GM19099 (cell line): ENCODE data around the gene PDZD8.

Experiments used
- POLR2A ChIP-seq: IDR thresholded peaks from 3 replicates; pipeline ENCODE4 v1.6.1; 2011; ENCODE audit warnings: low read depth; ENCODE audit not compliant: insufficient read length; ENCODE audit errors: extremely low read depth

PDZD8 gene

GRCh38 chr10:117299435-117299834 lies 75.8 kb downstream of the PDZD8 start:
- TF ChIP-seq POLR2A, result no peak

DNA sequence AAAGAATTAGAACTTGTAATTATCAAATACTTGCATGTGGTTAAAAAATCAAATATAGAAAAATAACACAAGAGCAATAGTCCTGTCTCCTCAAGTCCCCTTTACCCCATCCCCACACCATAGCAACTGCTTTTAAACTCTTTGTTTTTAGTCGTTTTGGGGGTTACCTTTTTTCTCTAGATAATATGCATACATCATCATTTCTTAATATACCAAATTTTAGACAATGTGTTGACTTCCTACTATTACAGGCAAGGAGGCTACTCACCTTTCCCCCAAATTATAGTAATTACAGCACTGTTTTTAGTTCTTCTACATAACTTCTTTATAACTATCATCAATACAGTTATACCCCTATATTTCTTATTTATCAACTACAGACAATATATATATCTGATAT lies 77.0 kb downstream of the PDZD8 start:
- no peak for TF ChIP-seq POLR2A

GRCh38 chr10:117294735-117295134 lies 80.5 kb downstream of the PDZD8 start:
- TF ChIP-seq POLR2A, result no peak

DNA sequence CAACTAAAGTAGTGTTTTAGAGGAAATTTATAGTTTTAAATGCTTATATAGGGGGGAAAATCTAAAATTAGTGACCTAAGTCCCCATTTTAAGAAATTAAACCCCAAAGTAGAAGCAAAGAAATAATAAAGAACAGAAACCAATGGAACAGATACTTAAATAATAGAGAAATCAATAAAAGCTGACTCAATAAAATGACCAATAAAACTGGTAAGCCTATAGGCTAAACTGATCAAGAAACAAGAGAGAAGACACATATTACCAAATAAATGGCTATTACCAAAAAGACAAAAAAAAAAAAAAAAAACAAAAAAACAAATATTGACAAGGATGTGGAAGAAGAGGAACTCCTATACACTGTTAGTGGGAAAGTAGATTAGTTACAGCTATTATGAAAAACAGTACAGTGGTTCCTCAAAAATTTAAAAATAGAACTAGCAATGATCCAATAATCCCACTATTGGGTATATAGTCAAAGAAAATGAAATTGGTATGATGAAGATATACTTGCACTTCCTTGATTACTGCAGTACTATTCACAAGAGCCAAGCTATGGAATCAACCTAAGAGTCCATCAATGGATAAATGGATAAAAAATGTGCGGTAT lies 81.1 kb downstream of the PDZD8 start:
- TF ChIP-seq POLR2A, result no peak

DNA sequence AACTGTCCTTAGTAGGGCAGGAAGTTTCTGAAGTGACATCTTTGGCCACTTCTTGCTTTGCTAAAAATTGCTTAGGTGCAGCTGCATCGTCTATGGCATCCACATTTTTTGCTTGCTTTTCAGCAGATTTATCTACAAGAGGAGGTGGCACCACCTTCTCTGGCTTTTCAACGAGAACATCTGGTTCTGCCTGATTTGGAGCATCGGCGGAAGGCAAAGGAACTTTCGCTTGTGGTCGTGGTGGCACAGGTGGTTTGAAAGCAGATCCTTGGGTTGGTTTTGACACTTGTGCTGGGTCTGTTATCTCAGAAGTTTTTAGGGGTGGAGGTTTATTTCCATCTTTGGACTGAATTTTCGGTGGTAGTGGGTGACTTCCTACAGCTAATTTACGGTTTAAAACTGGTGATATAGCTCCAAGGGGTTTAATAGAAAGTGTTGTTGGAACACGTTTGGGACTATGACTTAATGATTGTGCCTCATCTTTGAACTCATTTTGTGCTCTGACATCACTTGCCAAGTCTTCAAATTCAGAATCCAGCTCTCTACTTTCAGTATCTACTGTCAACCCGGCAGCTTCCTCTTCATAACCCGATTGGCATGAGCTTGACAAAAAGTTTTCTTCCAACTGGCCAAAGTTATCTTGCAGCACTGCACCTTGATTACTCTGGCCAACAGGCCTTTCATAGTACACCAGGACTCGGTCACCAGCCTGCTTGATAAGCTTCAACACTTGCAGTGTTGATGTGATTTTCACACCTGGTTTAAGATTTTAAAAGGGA lies 90.3 kb downstream of the PDZD8 start:
- TF ChIP-seq POLR2A, result no peak

DNA sequence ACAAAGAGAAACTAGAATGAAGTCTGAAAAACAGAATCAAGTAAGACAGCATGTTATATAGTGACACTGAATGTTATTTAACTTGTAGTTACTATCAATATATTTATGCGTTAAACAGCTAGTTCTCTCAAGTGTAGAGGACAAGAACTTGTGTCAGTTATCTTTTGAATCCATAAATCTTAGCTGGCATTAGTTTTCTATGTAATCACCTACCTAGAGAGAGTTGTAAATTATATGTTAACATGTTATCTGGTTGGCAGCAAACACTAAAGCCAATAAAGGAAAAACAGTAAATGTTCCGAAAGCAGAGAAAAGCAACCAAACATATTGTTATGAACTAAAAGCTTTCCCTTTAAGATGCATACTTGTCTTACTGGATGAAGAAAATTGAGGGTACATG lies 97.6 kb downstream of the PDZD8 start:
- no peak for TF ChIP-seq POLR2A

GRCh38 chr10:117275121-117275520 lies 100.1 kb downstream of the PDZD8 start:
- no peak for TF ChIP-seq POLR2A

GRCh38 chr10:117274509-117274908 lies 100.7 kb downstream of the PDZD8 start:
- no peak for TF ChIP-seq POLR2A

DNA sequence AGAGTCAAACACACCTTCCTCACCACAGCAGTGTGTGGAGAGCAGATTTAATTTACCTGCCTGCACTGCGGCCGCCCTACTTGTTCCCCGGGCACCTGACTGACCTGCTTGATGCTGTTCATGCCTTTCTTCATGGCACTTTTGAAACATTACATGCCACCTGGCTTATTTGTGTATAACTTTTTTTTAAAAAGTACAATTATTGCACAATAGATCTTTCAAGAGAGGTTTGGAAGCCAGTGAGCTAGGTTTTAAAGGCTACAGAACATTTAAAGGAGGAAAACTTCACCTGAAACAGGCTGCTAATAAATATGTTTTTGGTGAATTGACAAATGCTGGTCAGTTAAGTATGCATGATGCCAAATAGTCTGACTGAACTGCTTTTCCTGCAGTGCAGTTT lies 101.3 kb downstream of the PDZD8 start:
- TF ChIP-seq POLR2A, result no peak

DNA sequence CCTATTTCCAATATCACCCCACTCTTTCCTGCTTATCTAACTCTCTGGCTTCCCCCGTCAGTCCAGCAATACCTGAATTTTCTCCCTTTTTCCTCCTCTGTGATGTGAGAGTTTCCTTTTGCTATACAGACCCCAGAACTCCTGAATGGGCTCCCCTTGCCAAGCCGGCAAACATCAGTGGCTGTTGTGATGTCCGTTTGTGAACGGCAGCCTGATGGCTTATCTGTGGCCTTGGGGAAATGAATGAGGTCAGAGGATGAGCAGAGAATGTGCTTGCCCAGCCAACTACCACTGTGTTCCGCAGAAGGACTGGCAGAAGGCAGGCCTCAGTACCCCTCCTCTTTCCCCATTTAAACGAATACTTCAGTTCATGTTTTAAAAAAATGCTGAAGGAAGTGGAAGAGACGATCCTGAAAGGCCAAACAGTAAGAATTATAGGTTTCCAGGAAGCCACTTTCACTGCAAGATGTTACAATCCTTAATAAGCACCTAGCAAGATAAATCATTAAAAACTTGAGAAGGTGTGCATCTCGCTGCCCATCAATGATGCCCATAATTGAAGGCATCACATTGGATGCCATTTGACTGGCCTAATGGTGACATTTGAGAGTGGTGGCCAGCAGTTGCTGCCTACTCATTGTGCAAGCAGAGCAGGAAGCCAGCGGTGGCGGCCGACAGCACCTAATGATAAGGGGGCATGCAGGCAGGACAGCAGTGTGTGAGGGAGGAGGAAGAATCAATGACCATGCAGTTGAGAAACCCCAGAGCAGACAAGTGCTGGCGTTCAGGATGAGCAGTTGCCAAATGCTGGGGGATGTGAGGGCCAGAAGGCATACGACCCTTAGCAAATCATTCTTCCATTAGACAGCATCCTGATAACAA lies 102.8 kb downstream of the PDZD8 start:
- TF ChIP-seq POLR2A, result no peak

DNA sequence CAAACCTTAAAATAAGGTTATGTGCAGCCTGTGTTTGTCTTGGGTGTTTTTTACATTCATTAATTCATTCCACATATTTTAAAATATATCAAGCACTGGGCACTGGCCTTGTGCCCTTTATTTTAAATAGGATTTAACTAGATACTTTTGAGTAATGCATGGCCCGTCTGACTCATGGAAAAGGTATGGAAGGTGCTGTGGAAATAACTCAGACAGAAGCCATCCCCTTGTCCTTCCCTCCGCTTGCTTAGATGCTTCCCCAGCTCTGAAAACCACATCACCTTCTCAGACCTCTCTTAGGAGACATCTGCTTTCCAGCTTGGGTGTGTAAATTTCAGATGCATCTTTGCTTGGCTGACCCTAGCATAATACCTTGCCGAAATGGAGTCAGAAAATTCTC lies 103.8 kb downstream of the PDZD8 start:
- TF ChIP-seq POLR2A, result no peak

DNA sequence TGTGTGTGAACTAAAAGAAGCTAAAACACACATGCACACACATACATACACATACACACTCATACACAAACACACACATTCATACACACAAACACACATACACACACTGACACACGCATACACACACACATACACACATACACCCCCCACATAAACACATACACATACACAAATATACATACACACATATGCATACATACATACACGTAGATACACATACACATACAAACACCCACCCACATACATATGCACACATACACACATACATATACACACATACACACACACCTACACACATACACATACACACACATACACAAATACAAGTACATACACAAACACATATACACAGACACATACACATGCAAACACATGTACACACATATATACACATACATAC lies 106.3 kb downstream of the PDZD8 start:
- no peak for TF ChIP-seq POLR2A

DNA sequence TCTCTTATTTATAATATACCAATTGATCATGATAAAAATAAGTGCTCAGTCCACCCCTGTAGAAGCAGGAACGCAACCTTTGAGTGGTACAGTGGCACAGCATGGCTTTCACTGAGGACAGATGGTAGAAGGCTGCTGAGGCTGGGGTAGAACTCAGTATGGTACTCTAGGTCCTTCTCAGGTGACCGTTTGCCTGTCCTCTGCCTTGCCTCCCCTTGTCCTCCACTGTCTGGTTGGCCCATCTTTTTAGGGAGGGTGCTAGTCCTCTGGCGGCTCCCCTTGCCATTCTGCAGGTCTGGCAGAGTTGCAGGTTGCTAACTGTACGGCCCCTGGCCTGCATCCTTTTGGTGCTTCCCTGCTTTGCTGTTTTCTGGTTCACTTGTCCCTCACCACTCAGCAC lies 107.0 kb downstream of the PDZD8 start:
- TF ChIP-seq POLR2A, result no peak

DNA sequence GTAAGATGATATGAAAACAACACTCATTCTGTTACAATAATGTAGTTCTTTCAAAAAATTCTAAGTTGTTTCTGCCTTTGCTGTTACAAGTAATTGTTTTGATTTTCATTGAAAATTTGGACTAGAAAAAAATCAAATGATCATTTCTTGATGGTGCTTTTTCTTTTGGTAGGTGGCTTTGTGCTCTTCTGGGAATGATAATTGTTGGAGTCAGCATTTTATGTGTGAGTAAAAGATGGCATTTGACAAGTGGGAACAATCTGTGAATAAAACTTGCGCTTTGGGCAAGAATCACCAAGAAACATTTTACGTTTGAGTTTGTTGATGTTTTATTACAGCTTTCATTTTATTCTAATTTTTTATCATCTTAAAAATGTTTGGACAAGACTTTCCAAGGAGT lies 108.4 kb downstream of the PDZD8 start:
- TF ChIP-seq POLR2A, result no peak

DNA sequence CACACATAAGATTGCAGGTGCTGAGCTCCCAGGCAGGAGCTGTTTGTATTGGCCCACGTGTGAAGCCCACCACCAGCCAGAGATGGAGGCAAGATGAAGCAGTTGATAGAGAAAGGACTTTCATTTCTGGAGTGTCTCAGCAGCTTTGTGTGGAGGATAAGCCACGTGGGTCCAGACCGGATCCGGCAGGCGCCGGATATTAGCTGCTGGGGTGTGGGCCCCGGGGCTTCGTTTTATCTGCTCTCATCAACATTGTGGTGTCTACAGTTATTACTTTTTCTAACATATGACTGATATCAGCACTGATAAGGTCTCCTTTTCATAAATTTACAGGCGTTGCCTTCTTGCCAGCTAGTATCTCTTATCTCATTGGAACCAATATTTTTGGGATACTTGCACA lies 108.8 kb downstream of the PDZD8 start:
- no peak for TF ChIP-seq POLR2A

DNA sequence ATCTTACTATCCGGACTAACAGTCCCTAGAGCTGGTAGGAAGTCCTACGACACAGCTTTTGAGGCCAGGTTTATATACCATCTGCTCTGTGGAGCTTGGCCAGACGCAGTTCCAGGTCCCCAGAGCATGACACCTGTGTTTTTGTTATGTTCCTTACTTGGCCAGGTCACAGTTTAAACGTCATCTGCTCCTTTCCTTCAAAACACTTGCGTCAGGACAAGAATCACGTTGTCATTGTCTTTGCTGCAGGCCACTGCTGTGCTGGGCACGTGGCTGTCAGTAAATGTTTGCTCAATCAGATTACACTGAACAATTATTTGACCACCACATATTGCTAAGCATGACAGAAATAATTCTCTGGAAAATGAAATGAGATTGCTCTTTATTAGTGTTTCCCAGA lies 110.5 kb downstream of the PDZD8 start:
- TF ChIP-seq POLR2A, result no peak
